T-helper 9 cell (primary cell): Measurements from ENCODE around the gene TSKU.

ENCODE experiments used
- DNase-seq: peaks from one replicate; pipeline ENCODE4 v3.0.0-alpha.2; 2020
- total RNA-seq, 2 donors: gene quantifications; one replicate each; lab custom pipeline; 2026; lab: John Stamatoyannopoulos, UW

The TSKU gene, protein sequence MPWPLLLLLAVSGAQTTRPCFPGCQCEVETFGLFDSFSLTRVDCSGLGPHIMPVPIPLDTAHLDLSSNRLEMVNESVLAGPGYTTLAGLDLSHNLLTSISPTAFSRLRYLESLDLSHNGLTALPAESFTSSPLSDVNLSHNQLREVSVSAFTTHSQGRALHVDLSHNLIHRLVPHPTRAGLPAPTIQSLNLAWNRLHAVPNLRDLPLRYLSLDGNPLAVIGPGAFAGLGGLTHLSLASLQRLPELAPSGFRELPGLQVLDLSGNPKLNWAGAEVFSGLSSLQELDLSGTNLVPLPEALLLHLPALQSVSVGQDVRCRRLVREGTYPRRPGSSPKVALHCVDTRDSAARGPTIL
- 0 to 0.42 reads per million in 2 donors for total RNA-seq

- DNase-seq: no peak
These were observed at the start of gene TSKU for GRCh38 chr11:76783294-76783895. Gene TSKU (plus strand): TSS chr11:76783356. CDS start chr11:76795617, 12,261 bp downstream.

DNA sequence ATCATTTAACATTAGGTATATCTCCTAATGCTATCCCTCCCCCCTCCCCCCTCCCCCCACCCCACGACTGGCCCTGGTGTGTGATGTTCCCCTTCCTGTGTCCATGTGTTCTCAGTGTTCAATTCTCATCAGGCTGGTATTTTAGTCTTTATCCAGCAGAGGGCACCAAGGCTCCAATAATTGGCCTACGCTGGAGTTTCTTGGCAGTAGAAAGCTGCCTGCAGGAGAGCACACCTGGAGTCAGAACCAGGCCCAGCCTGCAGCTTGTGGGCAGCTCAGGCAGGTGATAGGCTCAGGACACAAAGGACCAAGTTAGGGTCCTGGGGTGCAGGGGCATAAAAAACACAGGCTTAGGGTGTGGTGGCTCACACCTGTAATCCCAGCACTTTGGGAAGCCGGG, 49.2 kb upstream of the TSKU start:
- peak; percentile 10 for DNase-seq

GRCh38 chr11:76734456-76735420, 48.4 kb upstream of the TSKU start:
- DNase-seq: no peak

GRCh38 chr11:76735841-76736240, 47.3 kb upstream of the TSKU start:
- DNase-seq: no peak

DNA sequence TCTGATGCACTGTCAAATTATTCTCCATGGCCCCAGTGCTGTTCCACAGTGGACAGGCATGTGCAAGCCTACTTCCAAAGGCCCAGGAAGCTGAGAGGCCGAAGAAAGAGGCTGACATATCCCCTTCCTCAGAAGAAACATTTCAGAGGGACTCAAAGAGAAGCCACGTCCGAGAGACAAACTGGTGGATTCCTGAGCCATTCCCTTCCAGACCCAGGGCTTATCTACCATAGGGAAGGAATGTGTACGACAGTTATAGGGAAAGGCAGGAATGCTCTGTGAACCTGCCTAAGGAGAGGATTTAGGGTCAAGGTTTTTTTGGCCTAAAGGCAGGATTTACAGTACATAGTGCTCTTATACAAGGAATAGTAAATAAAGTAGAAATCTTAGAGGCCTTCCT, 46.9 kb upstream of the TSKU start:
- DNase-seq: no peak

GRCh38 chr11:76736773-76737495, 46.2 kb upstream of the TSKU start:
- no peak for DNase-seq

GRCh38 chr11:76738618-76739240, 44.4 kb upstream of the TSKU start:
- DNase-seq: no peak

GRCh38 chr11:76739798-76740197, 43.4 kb upstream of the TSKU start:
- DNase-seq: no peak

DNA sequence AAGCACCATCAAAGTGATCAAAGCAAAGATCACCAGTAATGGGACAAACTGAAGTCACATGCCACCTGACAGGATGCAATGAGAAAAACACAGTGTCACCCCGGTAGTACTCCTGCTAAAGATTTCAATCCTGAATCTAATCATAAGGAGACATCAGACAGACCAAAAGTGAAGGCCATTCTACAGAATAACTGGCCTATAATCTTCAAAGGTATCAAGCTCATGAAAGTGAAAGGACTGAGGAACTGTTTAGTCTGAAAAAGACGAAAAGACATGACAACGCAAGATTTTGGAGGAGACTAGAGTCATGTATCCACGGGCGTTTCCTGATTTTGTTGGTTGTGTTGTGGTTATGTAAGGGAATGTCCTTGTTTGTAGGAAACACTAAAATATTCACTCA, 42.4 kb upstream of the TSKU start:
- no peak for DNase-seq

- no peak for DNase-seq
These were observed 40.3 kb upstream of the TSKU start for GRCh38 chr11:76742902-76743301.

DNA sequence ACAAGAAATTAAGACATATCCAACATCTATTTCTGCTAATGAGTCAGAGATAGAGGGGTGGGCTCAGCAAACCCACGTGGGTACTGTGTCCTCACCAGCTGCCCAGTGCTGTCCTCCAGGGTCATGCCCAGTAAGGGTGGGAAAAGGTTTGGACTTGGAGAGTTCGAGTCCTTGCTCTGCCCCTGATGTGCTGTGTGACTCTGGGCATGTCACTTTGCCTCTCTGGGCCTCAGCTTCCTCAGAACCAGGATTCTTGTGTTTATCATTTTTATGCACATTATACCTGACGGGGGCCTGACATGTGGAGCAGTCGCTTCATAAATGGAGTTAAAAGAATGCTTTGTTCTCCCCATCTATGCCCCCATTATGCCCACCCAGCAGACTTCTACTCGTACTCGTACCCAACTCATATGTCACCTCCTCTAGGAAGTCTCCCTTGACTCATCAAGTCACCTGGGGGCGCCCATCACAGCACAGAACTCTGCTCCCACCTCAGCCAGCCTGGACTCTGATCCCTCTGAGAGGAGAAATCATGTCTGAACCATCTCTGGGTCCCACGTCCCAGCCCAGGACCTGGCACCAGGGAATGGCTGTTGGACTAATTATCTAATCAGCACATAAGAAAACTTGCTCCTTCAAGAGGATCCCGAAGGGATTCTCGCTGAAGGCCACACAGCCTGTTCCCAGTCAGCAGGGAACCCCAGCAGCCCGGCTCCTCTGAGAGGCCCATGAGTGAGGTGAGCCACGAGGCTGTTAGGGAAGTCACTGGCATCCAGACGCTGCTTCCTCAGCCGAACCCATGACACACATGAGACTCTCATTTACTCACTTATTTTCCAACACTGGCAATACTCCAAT, 38.7 kb upstream of the TSKU start:
- no peak for DNase-seq

- no peak for DNase-seq
These were observed 38.1 kb upstream of the TSKU start for GRCh38 chr11:76745044-76745376.

DNA sequence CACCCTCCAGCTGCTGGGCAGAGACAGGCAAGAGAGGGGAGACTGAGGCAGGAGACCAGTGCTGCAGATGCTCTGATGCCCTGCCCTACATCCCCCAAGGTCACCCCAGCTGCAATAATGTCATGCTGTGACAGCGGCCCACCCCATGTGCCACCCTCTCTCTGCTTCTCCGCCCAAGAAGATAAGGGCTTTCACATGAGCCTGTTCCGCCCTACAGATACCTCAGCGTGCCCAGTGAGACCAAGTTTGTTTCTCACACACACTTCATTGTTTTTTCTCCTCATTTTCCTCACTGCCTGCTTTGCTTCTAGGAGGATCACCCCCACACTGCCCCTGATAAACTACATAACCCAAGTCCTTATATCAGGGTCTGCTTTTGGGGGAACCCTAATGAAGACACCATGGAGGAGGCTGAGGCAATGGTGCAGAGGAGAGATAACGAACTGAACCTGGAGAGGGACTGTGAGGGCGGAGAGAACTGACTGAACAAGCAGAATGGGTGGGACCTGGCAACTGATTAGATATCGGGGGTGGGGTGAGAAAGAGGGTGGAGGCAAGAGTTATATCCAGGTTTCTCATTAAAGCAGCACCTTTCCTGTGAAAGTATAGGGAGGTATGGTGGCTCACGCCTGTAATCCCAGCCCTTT, 37.5 kb upstream of the TSKU start:
- DNase-seq: no peak

DNA sequence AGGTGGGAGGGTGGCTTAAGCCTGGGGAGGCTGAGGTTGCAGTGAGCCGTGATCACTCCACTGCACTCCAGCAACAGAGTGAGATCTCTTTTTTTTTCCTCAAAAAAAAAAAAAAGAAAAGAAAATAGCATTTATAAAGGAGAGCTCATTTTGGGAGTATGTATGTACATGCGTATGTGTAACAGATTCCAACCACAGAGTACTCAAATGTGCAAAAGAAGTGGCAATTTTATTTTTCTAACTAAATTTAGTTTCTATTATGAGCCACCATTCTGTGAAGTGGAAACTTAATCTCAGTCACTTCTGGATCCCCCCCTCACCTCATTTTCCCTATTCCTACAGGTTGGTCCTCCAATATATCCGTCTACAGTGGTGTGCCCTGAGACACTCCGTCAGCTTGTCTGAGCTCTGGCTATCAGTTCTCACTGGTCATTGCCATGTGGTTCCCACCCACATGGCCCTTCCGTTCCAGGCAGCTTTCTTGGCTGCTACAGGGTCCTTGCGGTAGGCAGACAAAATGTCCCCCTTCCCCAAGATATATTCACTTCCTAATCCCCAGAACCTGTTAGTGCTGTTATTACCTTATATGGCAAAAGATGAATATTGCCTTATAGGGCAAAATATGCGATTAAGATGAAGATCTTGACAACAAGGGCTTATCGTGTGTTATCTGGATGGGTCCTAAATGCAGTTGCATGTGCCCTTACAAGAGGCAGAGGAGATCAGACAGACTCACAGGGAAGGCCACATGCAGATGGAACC, 35.8 kb upstream of the TSKU start:
- DNase-seq: no peak

DNA sequence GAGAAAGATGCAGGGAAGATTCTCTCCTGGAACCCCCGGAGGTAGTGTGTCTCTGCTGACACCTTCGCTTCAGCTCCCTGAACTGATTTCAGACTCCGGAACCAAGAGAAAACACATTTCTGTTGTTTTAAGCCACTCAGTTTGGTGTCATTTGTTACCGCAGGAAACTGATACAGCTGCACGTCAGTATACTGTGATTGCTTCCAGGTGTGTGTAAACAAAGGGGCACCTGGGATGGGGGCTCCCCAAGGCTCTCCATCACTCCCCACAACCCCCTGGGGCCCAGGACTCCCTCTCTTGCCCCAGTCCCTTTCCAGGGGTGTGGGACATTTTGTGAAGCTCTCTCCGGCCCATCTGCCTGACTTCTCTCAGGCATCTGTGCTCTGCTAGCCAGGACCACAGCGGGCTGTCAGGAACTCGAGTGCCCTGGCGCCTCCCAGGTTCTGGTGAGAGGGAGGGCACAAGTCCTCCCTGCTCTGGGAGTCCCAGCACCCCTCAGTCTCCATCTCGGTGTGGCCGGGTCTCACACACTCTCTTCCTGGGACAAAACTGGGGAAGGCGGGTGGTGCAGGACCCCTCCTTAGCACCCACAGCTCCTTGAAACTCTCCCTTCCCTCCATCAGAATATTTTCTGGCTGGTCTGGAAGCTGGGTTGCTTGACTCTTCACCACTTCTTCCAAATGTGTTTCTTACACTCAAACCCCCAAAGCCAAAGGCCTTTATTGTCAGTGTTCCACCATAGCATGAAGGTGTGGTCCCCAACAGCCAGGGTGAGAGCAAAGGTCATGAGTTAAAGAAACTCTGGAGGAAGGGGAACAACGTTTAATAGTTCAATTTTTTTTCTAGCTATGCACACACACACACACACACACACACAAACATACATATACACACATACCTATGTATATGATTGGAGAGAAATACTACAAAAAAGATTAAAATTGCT, 35.0 kb upstream of the TSKU start:
- DNase-seq: no peak

GRCh38 chr11:76748948-76749347, 34.2 kb upstream of the TSKU start:
- DNase-seq: no peak

DNA sequence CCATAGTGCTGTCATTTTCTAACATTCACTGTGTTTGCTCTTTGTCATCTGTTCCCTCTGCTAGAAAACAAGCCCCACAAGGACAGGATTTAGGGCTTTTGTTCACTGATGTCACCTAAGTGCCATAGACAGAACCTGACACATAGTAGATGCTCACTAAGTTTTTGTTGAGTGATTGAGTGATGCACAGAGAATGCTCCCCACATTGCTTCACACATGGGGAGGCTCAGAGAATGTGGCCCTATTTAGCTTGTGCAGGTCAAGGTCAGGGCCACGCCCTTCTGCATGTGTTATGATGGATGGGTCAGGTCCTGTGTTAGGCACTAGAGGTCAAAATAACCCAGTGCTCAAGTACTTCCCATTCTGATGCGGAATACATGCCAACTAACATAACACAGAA, 33.1 kb upstream of the TSKU start:
- DNase-seq: no peak

DNA sequence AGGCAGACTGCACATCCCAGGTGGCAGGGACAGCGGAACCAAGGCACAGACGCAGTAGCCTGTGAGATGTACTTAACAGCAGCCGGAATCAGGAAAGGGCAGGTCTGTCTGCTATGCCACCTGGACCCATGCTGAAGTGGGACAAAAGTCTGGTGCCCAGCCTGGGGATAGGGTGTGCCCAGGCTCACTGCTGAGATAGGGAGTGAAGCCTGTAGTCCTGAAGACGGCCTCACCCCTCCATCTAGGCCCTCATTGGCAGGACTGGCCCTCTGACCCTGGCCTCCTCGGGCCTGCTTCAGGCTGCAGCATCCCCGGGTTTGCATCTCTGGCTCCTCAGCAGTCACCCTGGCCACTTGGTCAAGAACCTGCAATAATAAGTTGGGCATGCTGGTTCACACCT, 32.4 kb upstream of the TSKU start:
- DNase-seq: no peak
